PFSK-1 (cell line): ENCODE results near the gene HPCAL4.

Source experiments
- POLR2AphosphoS5 ChIP-seq: IDR thresholded peaks from 2 replicates; pipeline ENCODE4 v1.6.1; 2012; ENCODE audit warnings: low read depth, mild to moderate bottlenecking, control low read depth, low read length, moderate library complexity
- TAF1 ChIP-seq: IDR thresholded peaks from 2 replicates; pipeline ENCODE4 v1.6.1; 2012; ENCODE audit warnings: low read length, control low read depth, borderline replicate concordance; ENCODE audit not compliant: insufficient read depth

DNA sequence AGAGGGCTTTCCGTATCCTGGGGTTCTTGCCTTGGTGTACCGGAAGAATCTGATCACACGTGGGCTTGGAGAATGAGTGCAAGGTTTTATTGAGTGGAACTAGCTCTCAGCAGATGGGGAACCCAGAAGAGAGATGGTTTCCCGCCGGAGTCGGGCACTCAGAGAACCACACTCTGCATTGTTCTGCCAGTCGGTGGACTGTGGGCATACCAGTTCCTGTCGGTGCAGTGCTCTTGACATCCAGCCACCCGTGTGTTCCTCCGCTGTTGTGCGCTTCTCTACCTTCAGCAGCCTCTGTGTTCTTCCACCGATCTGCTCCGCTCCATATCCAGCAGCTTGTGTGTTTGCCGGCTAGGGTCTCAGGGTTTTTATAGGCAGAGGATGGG is 36.7 kb upstream of the HPCAL4 start:
- TF ChIP-seq TAF1: no peak
- no peak for TF ChIP-seq POLR2AphosphoS5
